Adipocyte (in vitro differentiated cells): Measurements from ENCODE around the gene PCBP3.
"Not testable (repeated sequence)": the region's sequence is repeated elsewhere in the genome, so short reads cannot be mapped to it uniquely, and the experiment has no call there.

Experiments
- DNase-seq: peaks from one replicate; pipeline ENCODE4 v3.0.0-alpha.2; 2015; ENCODE audit warnings: low read depth
- H3K27me3 ChIP-seq: replicated peaks from 2 replicates; pipeline ENCODE4 v1.7.0; 2013; ENCODE audit warnings: mild to moderate bottlenecking, low read length, moderate library complexity; ENCODE audit not compliant: control insufficient read depth, insufficient read depth
- H3K36me3 ChIP-seq: 2 replicates; pipeline ENCODE4 v1.7.0; 2013; ENCODE audit warnings: low read length, mild to moderate bottlenecking, moderate library complexity; ENCODE audit not compliant: control insufficient read depth, insufficient read depth, severe bottlenecking
- H3K4me1 ChIP-seq: 2 replicates; pipeline ENCODE4 v1.7.0; 2013; ENCODE audit warnings: mild to moderate bottlenecking, low read length, moderate library complexity; ENCODE audit not compliant: control insufficient read depth, insufficient read depth
- H3K4me3 ChIP-seq: 2 replicates; pipeline ENCODE4 v1.7.0; 2013; ENCODE audit warnings: mild to moderate bottlenecking, low read length, moderate library complexity
- H3K9ac ChIP-seq: 2 replicates; pipeline ENCODE4 v1.7.0; 2013; ENCODE audit warnings: mild to moderate bottlenecking, low read length, moderate library complexity
- H3K9me3 ChIP-seq: 2 replicates; pipeline ENCODE4 v1.7.0; 2013; ENCODE audit warnings: mild to moderate bottlenecking, low read length, moderate library complexity; ENCODE audit not compliant: control insufficient read depth

PCBP3 gene

DNA sequence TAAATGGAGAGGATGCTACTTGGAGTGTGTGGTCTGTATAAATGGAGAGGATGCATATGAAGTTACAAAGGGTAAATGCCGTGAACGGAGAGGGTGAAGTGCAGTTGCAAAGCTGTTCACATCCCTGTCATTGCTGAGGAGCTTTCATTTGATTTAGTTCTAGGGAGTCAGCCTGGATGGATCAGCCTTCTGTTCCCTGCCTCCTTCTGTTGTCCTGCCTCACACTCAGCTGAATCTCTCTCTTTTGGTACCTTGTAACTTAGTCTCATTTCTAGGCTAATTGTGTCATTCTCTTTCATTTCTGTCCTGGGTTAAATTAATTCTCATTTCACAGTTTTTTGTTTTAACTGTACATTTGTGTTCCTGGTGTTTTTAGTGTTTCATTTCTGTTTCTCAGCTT lies 204.8 kb downstream of the PCBP3 start:
- H3K36me3 ChIP-seq = peaks cover 7% of the 10 kb centered on the region
- peaks cover 27% of the 10 kb centered on the region for H3K4me1 ChIP-seq
- DNase-seq = no peak
- H3K4me3 ChIP-seq = no peak overlapping the region
- no peaks in the 10 kb centered on the region for H3K9me3 ChIP-seq
- H3K9ac ChIP-seq = no peak overlapping the region
- no peaks in the 10 kb centered on the region for H3K27me3 ChIP-seq

- peaks cover 7% of the 10 kb centered on the region for H3K36me3 ChIP-seq
- H3K9ac ChIP-seq = no peak overlapping the region
- H3K4me1 ChIP-seq = peaks cover 23% of the 10 kb centered on the region
- H3K27me3 ChIP-seq = no peaks in the 10 kb centered on the region
- no peak overlapping the region for H3K4me3 ChIP-seq
- DNase-seq = no peak
- H3K9me3 ChIP-seq = no peaks in the 10 kb centered on the region
These were observed 205.3 kb downstream of the PCBP3 start for GRCh38 chr21:45848805-45849204.

- DNase-seq = no peak
- no peaks in the 10 kb centered on the region for H3K27me3 ChIP-seq
- H3K36me3 ChIP-seq = peaks cover 7% of the 10 kb centered on the region
- no peaks in the 10 kb centered on the region for H3K9me3 ChIP-seq
- peaks cover 23% of the 10 kb centered on the region for H3K4me1 ChIP-seq
- no peak overlapping the region for H3K9ac ChIP-seq
- no peak overlapping the region for H3K4me3 ChIP-seq
These were observed 206.1 kb downstream of the PCBP3 start for GRCh38 chr21:45849651-45850050.

GRCh38 chr21:45850181-45850580 lies 206.7 kb downstream of the PCBP3 start:
- Histone ChIP-seq H3K9ac (no peak overlapping the region), H3K27me3 (no peaks in the 10 kb centered on the region), H3K4me1 (peaks cover 23% of the 10 kb centered on the region), H3K9me3 (no peaks in the 10 kb centered on the region), H3K36me3 (peaks cover 7% of the 10 kb centered on the region), H3K4me3 (no peak overlapping the region)
- no peak for DNase-seq

DNA sequence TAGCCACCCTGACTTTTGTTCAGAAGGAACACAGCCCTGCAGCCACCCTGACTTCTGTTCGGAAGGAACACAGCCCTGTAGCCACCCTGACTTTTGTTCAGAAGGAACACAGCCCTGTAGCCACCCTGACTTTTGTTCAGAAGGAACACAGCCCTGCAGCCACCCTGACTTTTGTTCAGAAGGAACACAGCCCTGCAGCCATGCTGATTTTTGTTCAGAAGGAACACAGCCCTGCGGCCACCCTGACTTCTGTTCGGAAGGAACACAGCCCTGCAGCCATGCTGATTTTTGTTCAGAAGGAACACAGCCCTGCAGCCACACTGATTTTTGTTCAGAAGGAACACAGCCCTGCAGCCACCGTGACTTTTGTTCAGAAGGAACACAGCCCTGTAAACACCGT lies 208.9 kb downstream of the PCBP3 start:
- H3K36me3 ChIP-seq = peaks cover 11% of the 10 kb centered on the region
- not testable (repeated sequence) for H3K9ac ChIP-seq, DNase-seq, H3K9me3 ChIP-seq, H3K27me3 ChIP-seq, H3K4me1 ChIP-seq, H3K4me3 ChIP-seq

DNA sequence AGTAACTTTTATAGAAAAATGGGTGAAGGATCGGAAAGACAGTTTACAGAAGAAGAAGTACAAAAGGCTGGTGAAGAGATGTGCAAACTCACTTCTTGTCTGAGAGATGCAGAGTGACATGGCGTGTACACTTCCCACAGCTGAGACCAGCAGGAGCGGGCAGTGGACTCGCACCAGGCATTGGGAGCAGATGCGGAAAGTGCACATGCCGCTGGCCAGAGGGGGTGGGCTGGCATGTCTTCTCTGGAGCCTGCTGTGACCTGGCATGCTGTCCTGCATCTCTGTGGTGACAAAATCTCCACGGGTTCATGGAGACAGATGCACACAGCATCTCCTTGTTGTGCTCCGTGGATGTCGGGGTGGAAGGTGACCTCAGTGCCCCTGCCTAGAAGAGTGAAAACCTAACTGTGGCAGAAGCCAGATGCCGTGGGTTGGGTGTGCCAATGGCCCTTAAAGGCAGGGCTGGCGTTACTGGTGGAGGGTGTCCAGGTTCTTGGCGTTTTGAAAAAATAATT lies 209.4 kb downstream of the PCBP3 start:
- H3K4me3 ChIP-seq = no peak overlapping the region
- no peak overlapping the region for H3K9ac ChIP-seq
- DNase-seq = no peak
- H3K36me3 ChIP-seq = peaks cover 11% of the 10 kb centered on the region
- H3K4me1 ChIP-seq = no peaks in the 10 kb centered on the region
- no peaks in the 10 kb centered on the region for H3K9me3 ChIP-seq
- no peaks in the 10 kb centered on the region for H3K27me3 ChIP-seq

GRCh38 chr21:45853703-45854342 lies 210.3 kb downstream of the PCBP3 start:
- peaks cover 11% of the 10 kb centered on the region for H3K36me3 ChIP-seq
- H3K4me1 ChIP-seq = no peaks in the 10 kb centered on the region
- no peaks in the 10 kb centered on the region for H3K27me3 ChIP-seq
- no peak overlapping the region for H3K9ac ChIP-seq
- no peaks in the 10 kb centered on the region for H3K9me3 ChIP-seq
- no peak for DNase-seq
- H3K4me3 ChIP-seq = no peak overlapping the region

DNA sequence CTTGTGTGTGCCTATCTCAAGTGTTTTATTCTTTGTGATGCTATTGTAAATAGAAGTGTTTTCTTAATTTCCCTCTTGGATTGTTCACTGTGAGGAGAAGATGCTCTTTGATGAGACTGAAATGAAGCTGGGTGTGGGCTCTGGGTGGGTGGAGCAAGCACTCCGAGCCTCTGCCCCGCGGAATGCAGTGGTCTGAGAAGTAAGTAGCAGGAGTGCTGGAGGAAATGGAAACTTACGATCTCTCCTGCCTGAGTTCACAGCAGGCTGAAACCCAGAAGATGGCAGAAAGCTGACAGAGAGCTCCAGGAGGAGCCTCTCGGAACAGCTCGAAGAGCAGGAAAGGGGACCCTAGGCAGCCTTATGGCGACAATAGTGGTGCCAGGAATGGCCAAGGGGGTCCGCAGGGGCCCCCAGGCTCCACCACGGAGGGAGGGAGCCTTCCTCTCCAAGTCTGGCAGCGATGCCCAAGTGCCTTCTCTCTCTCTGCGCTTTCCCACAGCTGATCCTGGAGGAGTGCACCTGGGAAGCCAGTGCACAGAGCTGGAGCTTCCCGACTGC lies 211.2 kb downstream of the PCBP3 start:
- Histone ChIP-seq H3K4me1 (no peaks in the 10 kb centered on the region), H3K4me3 (no peak overlapping the region), H3K36me3 (peaks cover 11% of the 10 kb centered on the region), H3K9me3 (no peaks in the 10 kb centered on the region), H3K9ac (no peak overlapping the region), H3K27me3 (no peaks in the 10 kb centered on the region)
- DNase-seq = no peak

DNA sequence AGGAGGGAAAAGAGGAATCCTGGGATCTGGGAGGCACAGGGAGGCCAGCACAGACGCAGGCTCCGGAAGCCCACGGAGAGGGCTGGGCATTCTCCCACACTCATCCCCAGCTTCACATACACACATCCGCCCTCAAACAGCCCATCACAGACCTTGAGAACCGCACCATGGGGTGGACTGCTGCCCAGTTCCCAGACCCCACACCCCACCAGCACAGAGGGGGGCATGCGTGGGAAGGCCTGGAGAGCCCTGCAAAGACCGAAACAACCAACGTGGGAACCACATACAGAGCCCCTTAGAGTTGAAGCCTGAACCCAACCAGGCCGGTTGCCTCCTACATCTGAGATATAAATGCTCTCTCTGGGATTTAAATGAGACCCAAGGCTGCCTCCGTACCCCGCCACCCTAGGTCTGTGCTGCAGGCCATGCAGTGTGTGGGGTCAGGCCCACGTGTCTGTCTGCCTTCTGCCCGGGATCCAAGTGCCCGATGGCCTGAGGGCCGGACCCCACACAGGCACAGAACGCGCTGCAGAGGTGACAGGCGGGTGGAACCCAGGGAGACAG lies 211.8 kb downstream of the PCBP3 start:
- Histone ChIP-seq H3K27me3 (no peaks in the 10 kb centered on the region), H3K4me1 (no peaks in the 10 kb centered on the region), H3K9ac (no peak overlapping the region), H3K36me3 (peaks cover 11% of the 10 kb centered on the region), H3K9me3 (no peaks in the 10 kb centered on the region), H3K4me3 (no peak overlapping the region)
- DNase-seq = no peak

DNA sequence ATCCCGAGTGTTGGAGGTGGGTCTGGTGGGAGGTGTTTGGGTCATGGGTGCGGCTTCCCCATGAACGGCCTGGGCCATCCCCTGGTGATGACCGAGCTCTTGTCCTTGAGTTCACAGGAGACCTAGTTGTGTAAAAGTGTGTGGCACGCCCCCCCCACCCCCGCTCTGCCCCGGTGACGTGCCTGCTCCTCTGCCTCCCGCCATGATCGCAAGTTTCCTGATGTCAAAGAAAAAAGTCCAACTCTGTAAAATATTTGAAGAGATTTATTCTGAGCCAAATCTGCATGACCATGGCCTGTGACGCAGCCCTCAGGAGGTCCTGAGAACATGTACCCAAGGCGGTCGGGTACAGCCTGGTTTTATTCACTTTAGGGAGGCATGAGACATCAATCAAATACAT lies 212.9 kb downstream of the PCBP3 start:
- peaks cover 12% of the 10 kb centered on the region for H3K36me3 ChIP-seq
- no peak overlapping the region for H3K9ac ChIP-seq
- H3K4me3 ChIP-seq = no peak overlapping the region
- no peaks in the 10 kb centered on the region for H3K27me3 ChIP-seq
- no peaks in the 10 kb centered on the region for H3K9me3 ChIP-seq
- H3K4me1 ChIP-seq = no peaks in the 10 kb centered on the region
- no peak for DNase-seq

DNA sequence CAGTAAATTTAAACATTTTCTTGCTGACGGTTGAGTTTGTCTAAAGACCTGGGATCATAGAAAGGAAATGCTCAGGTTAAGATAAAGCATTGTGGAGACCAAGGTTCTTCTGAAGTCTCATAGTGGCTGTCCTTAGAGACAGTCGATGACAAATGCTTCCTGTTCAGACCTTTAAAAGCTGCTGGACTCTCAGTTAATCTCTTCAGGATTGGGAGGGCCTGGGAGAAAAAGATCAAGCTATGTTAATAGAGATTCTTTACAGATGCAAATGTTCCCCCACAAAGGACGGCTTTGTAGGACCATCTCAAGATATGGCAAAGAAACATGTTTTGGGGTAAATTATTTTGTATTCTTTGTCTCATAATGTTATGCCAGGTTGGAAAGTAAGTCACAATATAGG lies 213.4 kb downstream of the PCBP3 start:
- Histone ChIP-seq H3K4me1 (no peaks in the 10 kb centered on the region), H3K4me3 (no peak overlapping the region), H3K9me3 (no peaks in the 10 kb centered on the region), H3K27me3 (no peaks in the 10 kb centered on the region), H3K36me3 (peaks cover 14% of the 10 kb centered on the region), H3K9ac (no peak overlapping the region)
- DNase-seq = no peak
